Heart right ventricle (tissue), 16 donors: ENCODE measurements around the gene KCTD3. TPM values are rescaled to one million over a fixed set of nuclear protein-coding genes. Genes with fewer than 3 reads are reported as not detected.

ENCODE experiments used
- ATAC-seq, 8 donors: fragments of 200-7000 bp; cut with Tn5 transposase; one replicate each; pipeline ENCODE4 v1.9.1; 2020; ENCODE audit warnings: mild to moderate bottlenecking in 8 of 8, moderate library complexity in 8 of 8, moderate number of reproducible peaks in 1 of 8
- DNase-seq, 2 donors: peaks; one replicate each; pipeline ENCODE4 v3.0.0-alpha.2; 2020
- H3K27ac ChIP-seq, 10 donors: fragments of 200-600 bp; sonication (generic) in 2 of 10; one replicate each; pipeline versions ENCODE4 v1.5.0 to v1.8.0; 2020 to 2022; ENCODE audit warnings: mild to moderate bottlenecking in 3 of 10
- H3K27me3 ChIP-seq, 7 donors: fragments of 200-600 bp; one replicate each; pipeline ENCODE4 v1.8.0; 2021 to 2022; ENCODE audit warnings: mild to moderate bottlenecking in 2 of 7
- H3K36me3 ChIP-seq, 9 donors: fragments of 200-600 bp; sonication (generic) in 1 of 9; one replicate each; pipeline versions ENCODE4 v1.5.0 to v1.8.0; 2020 to 2022; ENCODE audit warnings: mild to moderate bottlenecking in 2 of 9
- H3K4me1 ChIP-seq, 9 donors: fragments of 200-600 bp; sonication (generic) in 1 of 9; one replicate each; pipeline versions ENCODE4 v1.5.0 to v1.8.0; 2020 to 2022; ENCODE audit warnings: mild to moderate bottlenecking in 4 of 9
- H3K4me3 ChIP-seq, 10 donors: fragments of 200-600 bp; sonication (generic) in 2 of 10; one replicate each; pipeline versions ENCODE4 v1.5.0 to v1.8.0; 2020 to 2022; ENCODE audit warnings: mild to moderate bottlenecking in 7 of 10, moderate library complexity in 2 of 10
- H3K9me3 ChIP-seq, 11 donors: fragments of 200-600 bp in 10 of 11; sonication (generic) in 2 of 11; one replicate each; pipeline versions ENCODE4 v1.5.0 to v1.8.0; 2013 to 2022; ENCODE audit warnings: mild to moderate bottlenecking in 2 of 11, control low read depth in 1 of 11, moderate library complexity in 1 of 11
- WGBS, 2 donors: extraction: QIAGEN DNeasy Blood & Tissue Kit; methylation state at CpG; one replicate each; pipeline ENCODE4 v1.1.7; 2013; ENCODE audit warnings: inconsistent platforms in 1 of 2; 5-methylcytosine and 5-hydroxymethylcytosine counted together
- intact Hi-C, 10 donors: fragments of 100-400 bp; cut with DNase I; formaldehyde crosslinking; loops; one replicate each; pipeline versions ENCODE4 v1.11.1 to v1.14.2; 2022
- polyA plus RNA-seq, 2 donors: library from polyadenylated mRNA; stranded (reverse); fragments of 200-250 nt; gene quantifications; one replicate each; pipeline ENCODE4 v1.2.3, GENCODE V29; 2013
- total RNA-seq, 10 donors: library from RNA; stranded (reverse); fragmentation: NEBNext Ultra II Directional in 3 of 10; extraction: Animal tissue kit (Norgen Biotek cat#: 25700) in 3 of 10; gene quantifications; one replicate each; pipeline versions ENCODE4 v1.2.1 to v1.2.4, GENCODE V29; 2021 to 2023
- TF ChIP-seq, protein P1 (sequence below), 9 donors: fragments of 200-600 bp; sonication (generic) in 2 of 9; IDR thresholded peaks; one replicate each; pipeline versions ENCODE4 v1.5.0 to v1.8.0; 2021 to 2022; ENCODE audit warnings: antibody characterized with exemption in 9 of 9, mild to moderate bottlenecking in 5 of 9, moderate library complexity in 1 of 9
- donor health status: Arrhythmogenic right ventricular cardiomyopathy.
- donor health status: ischemic (EF 13 %, LVEDD 7.1; RV severe dilation, severe dysfunction).
- donor health status: healthy with polysubstance abuse.
- donor health status: DM: no; HTN: yes; CAD: no.
- donor health status: DM: no; HTN: no; CAD: no.
- donor health status: ischemic (EF 25% LVEDD 6.9; RV normal size, moderate dysfunction).
- donor health status: ischemic (EF 25% LVEDD 5.7; RV mildly dilated, moderate dysfunction).
- donor health status: healthy.
- donor health status: DM: yes; HTN: yes; CAD: no.
- donor health status: Ischemic cardiomyopathy.
- donor health status: ischemic (EF 35%, LVEDD 5.7; RV mildly dilated, moderate dysfunction).
- donor health status: nonischemic (EF 11% LVEDD 7.7; RV severe dilation, severe dysfunction).
- donor health status: DM: yes; HTN: yes; CAD: no.
- donor health status: PGD.
- donor health status: ischemic (EF 29% LVEDD 5.4; RV normal size, mild dysfunction).
- donor health status: nonischemic (EF 23%, LVEDD 6.1; RV moderate dilation, normal function).

The KCTD3 gene
- total and polyA plus RNA-seq, 12 donors = 10.4 to 34.7 (median 16.6) TPM

DNA sequence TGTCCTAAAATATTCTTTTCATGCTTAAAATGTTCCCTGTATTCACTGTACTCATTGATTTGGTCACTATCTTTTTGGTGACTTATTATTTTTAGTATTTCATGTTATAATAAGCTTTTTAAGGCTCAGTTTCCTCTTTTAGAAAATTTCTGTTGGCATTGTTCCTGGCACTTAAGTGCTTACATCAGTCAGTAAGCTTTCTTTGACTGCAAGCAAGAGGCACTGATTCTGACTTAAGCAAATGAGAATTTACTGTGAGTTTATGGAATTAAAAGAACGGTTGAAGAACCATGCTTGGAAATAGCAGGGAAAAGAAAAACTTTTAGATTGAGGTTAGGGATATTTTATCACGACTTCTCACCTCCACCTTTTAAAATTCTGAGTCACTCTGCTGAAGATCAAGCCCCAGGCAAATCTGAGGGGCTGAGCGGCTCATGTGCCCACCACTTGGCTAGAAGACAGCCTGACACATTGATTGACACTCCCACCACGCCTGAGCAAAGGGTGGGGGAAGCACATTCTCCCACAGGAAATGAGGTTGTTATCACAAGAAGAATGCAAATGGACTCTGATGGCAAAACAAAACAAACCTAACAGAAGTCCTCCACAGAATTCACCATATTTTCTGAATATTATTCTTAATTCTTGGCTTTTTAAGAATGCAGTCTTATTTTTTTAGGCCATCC is 102.8 kb downstream of the KCTD3 start:
- no peaks in the 10 kb centered on the region for H3K9me3 ChIP-seq
- DNase-seq (no peak), ATAC-seq (no peak)
- H3K27me3 ChIP-seq = no peaks in the 10 kb centered on the region
- no peaks in the 10 kb centered on the region for H3K36me3 ChIP-seq
- intact Hi-C loops = no loop called here
- H3K4me3 ChIP-seq = no peak overlapping the region
- H3K27ac ChIP-seq = no peak overlapping the region
- TF ChIP-seq, protein P1, sequence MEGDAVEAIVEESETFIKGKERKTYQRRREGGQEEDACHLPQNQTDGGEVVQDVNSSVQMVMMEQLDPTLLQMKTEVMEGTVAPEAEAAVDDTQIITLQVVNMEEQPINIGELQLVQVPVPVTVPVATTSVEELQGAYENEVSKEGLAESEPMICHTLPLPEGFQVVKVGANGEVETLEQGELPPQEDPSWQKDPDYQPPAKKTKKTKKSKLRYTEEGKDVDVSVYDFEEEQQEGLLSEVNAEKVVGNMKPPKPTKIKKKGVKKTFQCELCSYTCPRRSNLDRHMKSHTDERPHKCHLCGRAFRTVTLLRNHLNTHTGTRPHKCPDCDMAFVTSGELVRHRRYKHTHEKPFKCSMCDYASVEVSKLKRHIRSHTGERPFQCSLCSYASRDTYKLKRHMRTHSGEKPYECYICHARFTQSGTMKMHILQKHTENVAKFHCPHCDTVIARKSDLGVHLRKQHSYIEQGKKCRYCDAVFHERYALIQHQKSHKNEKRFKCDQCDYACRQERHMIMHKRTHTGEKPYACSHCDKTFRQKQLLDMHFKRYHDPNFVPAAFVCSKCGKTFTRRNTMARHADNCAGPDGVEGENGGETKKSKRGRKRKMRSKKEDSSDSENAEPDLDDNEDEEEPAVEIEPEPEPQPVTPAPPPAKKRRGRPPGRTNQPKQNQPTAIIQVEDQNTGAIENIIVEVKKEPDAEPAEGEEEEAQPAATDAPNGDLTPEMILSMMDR (IDR thresholded peaks at IDR 0.05) = no peak
- 29 to 42% methylated on average over 4 of the region's 4 CpGs for WGBS, 2 donors
- no peaks in the 10 kb centered on the region for H3K4me1 ChIP-seq
